IMR-90 (cell line): ENCODE measurements around the gene GABRP. TPM values are rescaled to one million over a fixed set of nuclear protein-coding genes. Genes with fewer than 3 reads are reported as not detected.

Experiments used
- ATAC-seq: fragments of 200-7000 bp; cut with Tn5 transposase; 2 replicates; pipeline ENCODE4 v1.9.1; 2020; ENCODE audit warnings: low read depth, mild to moderate bottlenecking, moderate library complexity
- BruUV-seq: library from RNA; stranded (reverse); fragments of 400-500 nt; replicated peaks from 2 replicates; lab custom pipeline; 2021; lab: Mats Ljungman, UMichigan
- CTCF ChIA-PET: fragments of 300-600 bp; formaldehyde crosslinking; extraction: SDS; loops from one replicate; lab custom pipeline; 2021; ENCODE audit warnings: antibody characterized with exemption; lab: Yijun Ruan, JAX
- POLR2A ChIA-PET: fragments of 300-600 bp; sonication (Branson Sonifier 250); formaldehyde crosslinking; loops from one replicate; lab custom pipeline; 2022; ENCODE audit warnings: antibody characterized with exemption; ENCODE audit not compliant: unreplicated experiment; lab: Charles Lee
- DNase-seq: peaks from one replicate; pipeline ENCODE4 v3.0.0; 2013
- H2AFZ ChIP-seq: replicated peaks from 2 replicates; pipeline ENCODE3; 2013; ENCODE audit warnings: low read length, mild to moderate bottlenecking; ENCODE audit not compliant: poor library complexity
- H2AK5ac ChIP-seq: 2 replicates; pipeline ENCODE4 v1.6.1; 2013; ENCODE audit warnings: low read depth, low read length, inconsistent platforms
- H2AK9ac ChIP-seq: replicated peaks from 2 replicates; pipeline ENCODE3; 2013; ENCODE audit warnings: mild to moderate bottlenecking, low read depth, low read length, moderate library complexity; ENCODE audit not compliant: poor library complexity
- H2BK120ac ChIP-seq: 2 replicates; pipeline ENCODE4 v1.6.1; 2013; ENCODE audit warnings: low read depth, low read length, inconsistent platforms
- H2BK15ac ChIP-seq: 3 replicates; pipeline ENCODE4 v1.6.1; 2013; ENCODE audit warnings: low read depth, low read length, inconsistent platforms
- H2BK20ac ChIP-seq: 2 replicates; pipeline ENCODE4 v1.6.1; 2013; ENCODE audit warnings: low read depth, mild to moderate bottlenecking, inconsistent platforms, low read length, moderate library complexity
- H2BK5ac ChIP-seq: 2 replicates; pipeline ENCODE4 v1.6.1; 2013; ENCODE audit warnings: mild to moderate bottlenecking, low read depth, low read length, inconsistent platforms; ENCODE audit not compliant: poor library complexity, severe bottlenecking
- H3K14ac ChIP-seq: replicated peaks from 2 replicates; pipeline ENCODE4 v1.6.1; 2013; ENCODE audit warnings: low read depth, low read length, inconsistent platforms
- H3K18ac ChIP-seq: 2 replicates; pipeline ENCODE4 v1.6.1; 2013; ENCODE audit warnings: low read depth, low read length, control low read depth
- H3K23ac ChIP-seq: 2 replicates; pipeline ENCODE4 v1.6.1; 2013; ENCODE audit warnings: low read depth, low read length, inconsistent platforms
- H3K27ac ChIP-seq: 2 replicates; pipeline ENCODE4 v1.5.1; 2013; ENCODE audit warnings: mild to moderate bottlenecking, control low read depth, low read length; ENCODE audit not compliant: insufficient read depth
- H3K27me3 ChIP-seq: 2 replicates; pipeline ENCODE4 v1.6.1; 2013; ENCODE audit warnings: low read length; ENCODE audit not compliant: control insufficient read depth, insufficient read depth
- H3K36me3 ChIP-seq: 2 replicates; pipeline ENCODE4 v1.6.1; 2013; ENCODE audit warnings: low read length, mixed read lengths; ENCODE audit not compliant: control insufficient read depth, insufficient read depth
- H3K4ac ChIP-seq: 2 replicates; pipeline ENCODE4 v1.6.1; 2013; ENCODE audit warnings: low read depth, low read length, inconsistent platforms
- H3K4me1 ChIP-seq: 2 replicates; pipeline ENCODE4 v1.6.1; 2013; ENCODE audit warnings: low read length, mixed read lengths; ENCODE audit not compliant: control insufficient read depth, insufficient read depth
- H3K4me2 ChIP-seq: 2 replicates; pipeline ENCODE4 v1.6.1; 2013; ENCODE audit warnings: low read depth, mild to moderate bottlenecking, control low read depth, low read length, moderate library complexity
- H3K4me3 ChIP-seq: 2 replicates; pipeline ENCODE4 v1.5.1; 2013; ENCODE audit warnings: low read depth, mild to moderate bottlenecking, control low read depth, low read length, moderate library complexity; ENCODE audit not compliant: insufficient read depth
- H3K56ac ChIP-seq: 2 replicates; pipeline ENCODE4 v1.6.1; 2013; ENCODE audit warnings: low read length, inconsistent platforms; ENCODE audit not compliant: insufficient read depth; ENCODE audit errors: extremely low read depth
- H3K79me1 ChIP-seq, 2 experiments: 2 replicates each; pipeline ENCODE4 v1.6.1; 2013; ENCODE audit warnings: low read length in 2 of 2, inconsistent platforms in 1 of 2, low read depth in 1 of 2
- H3K9ac ChIP-seq: 2 replicates; pipeline ENCODE4 v1.6.1; 2013; ENCODE audit warnings: low read depth, low read length, control low read depth
- H3K9me1 ChIP-seq: 2 replicates; pipeline ENCODE4 v1.6.1; 2013; ENCODE audit warnings: low read length, inconsistent platforms; ENCODE audit not compliant: insufficient read depth
- H3K9me3 ChIP-seq: 2 replicates; pipeline ENCODE4 v1.6.1; 2013; ENCODE audit warnings: low read length; ENCODE audit not compliant: control insufficient read depth, insufficient read depth
- H4K20me1 ChIP-seq: 2 replicates; pipeline ENCODE4 v1.6.1; 2013; ENCODE audit warnings: low read length, inconsistent platforms; ENCODE audit not compliant: insufficient read depth
- H4K5ac ChIP-seq: 2 replicates; pipeline ENCODE4 v1.6.1; 2013; ENCODE audit warnings: mild to moderate bottlenecking, low read depth, low read length, control low read depth
- H4K8ac ChIP-seq, 2 experiments: 2 replicates each; pipeline ENCODE4 v1.6.1; 2013; ENCODE audit warnings: low read depth in 2 of 2, low read length in 2 of 2, control low read depth in 1 of 2, inconsistent platforms in 1 of 2
- H4K91ac ChIP-seq: 2 replicates; pipeline ENCODE4 v1.6.1; 2013; ENCODE audit warnings: low read depth, low read length, inconsistent platforms; ENCODE audit not compliant: insufficient read depth
- BHLHE40 ChIP-seq: fragments of 150-350 bp; IDR thresholded peaks from 2 replicates; pipeline ENCODE4 v1.6.1; 2016; ENCODE audit warnings: mild to moderate bottlenecking, low read depth, low read length
- CHD1 ChIP-seq: IDR thresholded peaks from 2 replicates; pipeline ENCODE4 v1.6.1; 2012; ENCODE audit warnings: low read depth, low read length, improper control_type of control experiment
- CTCF ChIP-seq: conservative IDR thresholded peaks from 2 replicates; pipeline ENCODE4 v1.5.1; 2012; ENCODE audit warnings: mild to moderate bottlenecking, low read depth, low read length, improper control_type of control experiment
- FOS ChIP-seq: fragments of 150-350 bp; IDR thresholded peaks from 2 replicates; pipeline ENCODE4 v1.6.1; 2016; ENCODE audit warnings: low read depth, low read length
- MAFK ChIP-seq: IDR thresholded peaks from 2 replicates; pipeline ENCODE4 v1.6.1; 2012; ENCODE audit warnings: low read depth, low read length, improper control_type of control experiment
- MXI1 ChIP-seq: IDR thresholded peaks from 2 replicates; pipeline ENCODE4 v1.6.1; 2012; ENCODE audit warnings: low read depth, mild to moderate bottlenecking, low read length, moderate library complexity, borderline replicate concordance
- NFE2L2 ChIP-seq: fragments of 150-350 bp; IDR thresholded peaks from 2 replicates; pipeline ENCODE4 v1.6.1; 2016; ENCODE audit warnings: low read depth, mild to moderate bottlenecking, low read length
- RCOR1 ChIP-seq: IDR thresholded peaks from 2 replicates; pipeline ENCODE4 v1.6.1; 2012; ENCODE audit warnings: mild to moderate bottlenecking, low read length, improper control_type of control experiment; ENCODE audit not compliant: insufficient replicate concordance
- USF2 ChIP-seq: fragments of 150-350 bp; IDR thresholded peaks from 2 replicates; pipeline ENCODE4 v1.6.1; 2017; ENCODE audit warnings: mild to moderate bottlenecking, antibody characterized with exemption, low read length, low read depth
- WGBS, 2 experiments: methylation state at CpG; one replicate each; pipeline versions ENCODE4 v1.1.5 to v1.1.7; 2013; ENCODE audit warnings: missing lambda C conversion rate in 2 of 2; ENCODE audit not compliant: insufficient read length in 1 of 2; ENCODE audit errors: extremely low coverage in 2 of 2; 5-methylcytosine and 5-hydroxymethylcytosine counted together
- dilution Hi-C: fragments of 300-500 bp; cut with HindIII; formaldehyde crosslinking; loops from one replicate; pipeline ENCODE4 v1.14.3; 2018; ENCODE audit warnings: low sequenced_read_pairs; ENCODE audit not compliant: unreplicated experiment
- in situ Hi-C: fragments of 300-500 bp; cut with MboI; formaldehyde crosslinking; loops from 3 replicates; pipeline ENCODE4 v1.14.3; 2019; ENCODE audit warnings: low sequenced_read_pairs, inconsistent platforms, mixed read lengths
- intact Hi-C: fragments of 100-400 bp; cut with micrococcal nuclease; formaldehyde crosslinking; loops from 2 replicates; pipeline ENCODE4 v1.10.0; 2022
- polyA plus RNA-seq, 3 experiments: library from polyadenylated mRNA; depleted of rRNA; stranded (reverse); fragments of >200 nt; gene quantifications; 2 replicates each; pipeline ENCODE4 v1.2.3, GENCODE V29; 2012; ENCODE audit warnings: low replicate concordance in 1 of 3
- total RNA-seq: library from RNA; depleted of rRNA; stranded (reverse); fragments of >200 nt; gene quantifications from 2 replicates; pipeline ENCODE4 v1.2.3, GENCODE V29; 2012

GABRP gene
- total and polyA plus RNA-seq, 2 of the 4 experiments (the other 2 are of a cell fraction) = not detected

GRCh38 chr5:170760113-170760512, 23.4 kb upstream of the GABRP start:
- in situ Hi-C loops = no loop called here
- no peaks in the 10 kb centered on the region for H3K36me3 ChIP-seq
- DNase-seq (no peak), ATAC-seq (no peak)
- no peak overlapping the region for H4K5ac ChIP-seq
- H3K9ac ChIP-seq = no peak overlapping the region
- no peak overlapping the region for H3K4me2 ChIP-seq
- no peak overlapping the region for H2BK5ac ChIP-seq
- no TSS peak for BruUV-seq
- H3K27me3 ChIP-seq = peaks cover 8% of the 10 kb centered on the region
- intact Hi-C loops = no loop called here
- no peak overlapping the region for H3K27ac ChIP-seq
- no peak overlapping the region for H4K8ac ChIP-seq
- H2AK9ac ChIP-seq = no peak overlapping the region
- no peak overlapping the region for H3K23ac ChIP-seq
- POLR2A ChIA-PET = no interaction called here
- no peak overlapping the region for H3K4me3 ChIP-seq
- no peak overlapping the region for H3K4ac ChIP-seq
- H2BK120ac ChIP-seq = no peak overlapping the region
- no peak overlapping the region for H2BK15ac ChIP-seq
- no peak overlapping the region for H2BK20ac ChIP-seq
- no peak overlapping the region for H2AK5ac ChIP-seq
- H4K91ac ChIP-seq = no peak overlapping the region
- CTCF ChIA-PET = no interaction called here
- no peak for TF ChIP-seq RCOR1
- no peak for TF ChIP-seq NFE2L2
- no peak for TF ChIP-seq CTCF
- TF ChIP-seq FOS = no peak
- TF ChIP-seq MXI1 = no peak
- no peak for TF ChIP-seq MAFK
- no peak for TF ChIP-seq CHD1
- no peak for TF ChIP-seq USF2
- no peak for TF ChIP-seq BHLHE40
- no peaks in the 10 kb centered on the region for H3K79me1 ChIP-seq
- no peak overlapping the region for H2AFZ ChIP-seq
- no peaks in the 10 kb centered on the region for H3K9me3 ChIP-seq
- H3K18ac ChIP-seq = no peak overlapping the region
- 0 out of 2 replicates have a peak, but pooled peaks cover 2% of the 10 kb centered on the region for H3K4me1 ChIP-seq
- no peak overlapping the region for H3K56ac ChIP-seq
- no peaks in the 10 kb centered on the region for H3K9me1 ChIP-seq
- WGBS, 2 experiments = 75% methylated on average over 2 of the region's 9 CpGs; no CpG with 5 or more reads in 1 of the 2 experiments
- dilution Hi-C loops = no loop called here
- H3K14ac ChIP-seq = no peak overlapping the region
- no peaks in the 10 kb centered on the region for H4K20me1 ChIP-seq
